Prostate gland (tissue), 2 donors: ENCODE data around the gene CLDN3. TPM values are rescaled to one million over a fixed set of nuclear protein-coding genes. Genes with fewer than 3 reads are reported as not detected.

Experiments
- DNase-seq: peaks from one replicate; pipeline ENCODE4 v3.0.0-alpha.2; 2019; ENCODE audit warnings: low spot score
- H3K27ac ChIP-seq, 2 donors: fragments of 200-600 bp; sonication (generic); 2 replicates each; pipeline ENCODE4 v1.5.1; 2017 to 2019
- H3K27me3 ChIP-seq: fragments of 200-600 bp; sonication (generic); replicated peaks from 2 replicates; pipeline ENCODE4 v1.5.1; 2019; ENCODE audit not compliant: insufficient read depth
- H3K36me3 ChIP-seq, 2 donors: fragments of 200-600 bp; sonication (generic); 1 replicate in 1 of 2; 2 replicates in 1 of 2; pipeline versions ENCODE4 v1.5.1 to v1.8.1; 2017 to 2019
- H3K4me1 ChIP-seq: fragments of 200-600 bp; sonication (generic); replicated peaks from 2 replicates; pipeline ENCODE4 v1.5.1; 2019
- H3K4me3 ChIP-seq, 2 donors: fragments of 200-600 bp; sonication (generic); 2 replicates each; pipeline ENCODE4 v1.5.1; 2017 to 2019
- H3K9me3 ChIP-seq: fragments of 200-600 bp; sonication (generic); 2 replicates; pipeline ENCODE4 v1.5.1; 2017
- POLR2A ChIP-seq: fragments of 450-650 bp; IDR thresholded peaks from one replicate; pipeline ENCODE4 v1.6.1; 2016; ENCODE audit warnings: antibody characterized with exemption, mild to moderate bottlenecking
- POLR2AphosphoS5 ChIP-seq: sonication (generic); formaldehyde crosslinking; IDR thresholded peaks from one replicate; pipeline ENCODE4 v1.6.1; 2017; ENCODE audit warnings: antibody characterized with exemption
- WGBS: methylation state at CpG from one replicate; pipeline ENCODE4 v1.1.5; 2018; 5-methylcytosine and 5-hydroxymethylcytosine counted together
- intact Hi-C: fragments of 100-400 bp; cut with DNase I; formaldehyde crosslinking; loops from one replicate; pipeline ENCODE4 v1.14.2; 2022
- total RNA-seq, 2 donors: library from RNA; depleted of rRNA; stranded (reverse); fragments of >200 nt; gene quantifications; one replicate each; pipeline ENCODE4 v1.1.0, GENCODE V29; 2016
- TF ChIP-seq, protein P1 (sequence below), 4 experiments: fragments of 200-600 bp in 2 of 4; fragments of 450-650 bp in 2 of 4; sonication (generic) in 2 of 4; IDR thresholded peaks; 1 replicate in 3 of 4; 2 replicates in 1 of 4; pipeline ENCODE4 v1.5.1; 2016 to 2019; ENCODE audit warnings: antibody characterized with exemption in 4 of 4, mild to moderate bottlenecking in 2 of 4, moderate library complexity in 2 of 4

CLDN3 gene
- total RNA-seq, 2 donors from 2014 or later: 156 to 176 TPM

DNA sequence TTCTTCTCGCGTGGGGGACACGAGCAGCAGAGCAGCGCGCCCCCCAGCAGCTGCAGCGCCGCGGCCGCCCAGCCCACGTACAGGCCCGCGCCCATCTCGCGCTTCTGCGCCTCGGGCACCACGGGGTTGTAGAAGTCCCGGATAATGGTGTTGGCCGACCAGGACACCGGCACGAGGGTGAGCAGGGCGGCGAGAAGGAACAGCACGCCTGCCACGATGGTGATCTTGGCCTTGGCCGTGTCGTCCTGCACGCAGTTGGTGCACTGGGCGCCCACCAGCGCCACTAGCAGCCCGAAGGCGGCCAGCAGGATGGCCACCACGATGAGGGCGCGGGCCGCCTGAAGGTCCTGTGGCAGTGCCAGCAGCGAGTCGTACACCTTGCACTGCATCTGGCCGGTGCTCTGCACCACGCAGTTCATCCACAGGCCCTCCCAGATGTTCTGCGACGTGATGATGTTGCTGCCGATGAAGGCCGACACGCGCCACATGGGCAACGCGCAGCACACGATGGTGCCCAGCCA lies 529 bp downstream of the CLDN3 start:
- Histone ChIP-seq H3K4me1 (no peaks in the 10 kb centered on the region), H3K27me3 (no peaks in the 10 kb centered on the region), H3K4me3 (peak overlapping the region; percentile 34 to 42), H3K36me3 (no peaks in the 10 kb centered on the region), H3K27ac (peak overlapping the region; percentile 78 to 80), H3K9me3 (no peaks in the 10 kb centered on the region)
- WGBS: 32% methylated on average over 38 of the region's 49 CpGs
- TF ChIP-seq POLR2A: no peak
- TF ChIP-seq, protein P1, sequence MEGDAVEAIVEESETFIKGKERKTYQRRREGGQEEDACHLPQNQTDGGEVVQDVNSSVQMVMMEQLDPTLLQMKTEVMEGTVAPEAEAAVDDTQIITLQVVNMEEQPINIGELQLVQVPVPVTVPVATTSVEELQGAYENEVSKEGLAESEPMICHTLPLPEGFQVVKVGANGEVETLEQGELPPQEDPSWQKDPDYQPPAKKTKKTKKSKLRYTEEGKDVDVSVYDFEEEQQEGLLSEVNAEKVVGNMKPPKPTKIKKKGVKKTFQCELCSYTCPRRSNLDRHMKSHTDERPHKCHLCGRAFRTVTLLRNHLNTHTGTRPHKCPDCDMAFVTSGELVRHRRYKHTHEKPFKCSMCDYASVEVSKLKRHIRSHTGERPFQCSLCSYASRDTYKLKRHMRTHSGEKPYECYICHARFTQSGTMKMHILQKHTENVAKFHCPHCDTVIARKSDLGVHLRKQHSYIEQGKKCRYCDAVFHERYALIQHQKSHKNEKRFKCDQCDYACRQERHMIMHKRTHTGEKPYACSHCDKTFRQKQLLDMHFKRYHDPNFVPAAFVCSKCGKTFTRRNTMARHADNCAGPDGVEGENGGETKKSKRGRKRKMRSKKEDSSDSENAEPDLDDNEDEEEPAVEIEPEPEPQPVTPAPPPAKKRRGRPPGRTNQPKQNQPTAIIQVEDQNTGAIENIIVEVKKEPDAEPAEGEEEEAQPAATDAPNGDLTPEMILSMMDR (IDR thresholded peaks at IDR 0.05): no peak
- TF ChIP-seq POLR2AphosphoS5: no peak
- intact Hi-C loops: no loop called here
- no peak for DNase-seq

DNA sequence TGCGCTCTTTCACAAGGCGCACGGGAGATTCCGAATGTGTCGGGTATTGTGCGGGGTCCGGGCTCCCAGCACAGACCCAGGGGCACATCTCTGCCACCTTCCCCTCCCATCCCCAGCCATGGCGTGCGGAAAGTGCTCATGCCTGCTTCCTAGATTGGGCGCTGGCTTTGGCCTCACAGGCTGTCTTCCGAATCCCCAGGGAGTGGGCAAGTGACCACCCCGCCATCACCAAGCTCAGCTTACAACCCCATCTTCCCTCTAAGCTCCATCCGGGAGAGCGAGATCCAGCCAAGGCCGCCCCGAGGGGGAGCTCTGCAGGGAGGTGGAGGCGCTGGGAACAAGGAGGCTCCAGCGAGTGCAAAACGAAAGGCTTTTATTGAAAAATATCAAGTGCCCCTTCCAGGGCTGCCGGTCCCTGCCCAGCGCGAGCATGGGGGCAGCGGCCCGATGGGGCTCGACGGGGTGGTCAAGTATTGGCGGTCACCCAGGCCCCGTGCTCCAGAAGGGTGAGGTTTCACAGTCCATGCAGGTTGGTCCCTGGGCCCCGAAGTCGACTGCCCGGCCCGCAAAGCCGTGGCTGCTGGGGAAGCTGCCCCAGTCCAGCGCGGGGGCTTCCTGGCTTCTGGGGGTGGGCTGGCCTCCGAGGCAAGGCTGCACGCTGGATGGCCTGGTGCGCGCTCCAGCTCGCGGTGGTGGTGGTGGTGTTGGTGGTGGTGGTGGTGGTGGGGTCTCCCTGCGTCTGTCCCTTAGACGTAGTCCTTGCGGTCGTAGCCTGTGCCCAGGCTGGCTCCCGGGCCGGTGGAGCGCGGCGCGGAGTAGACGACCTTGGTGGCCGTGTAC lies 1.2 kb downstream of the CLDN3 start:
- Histone ChIP-seq H3K27me3 (no peaks in the 10 kb centered on the region), H3K27ac (peak overlapping the region; percentile 78 to 80), H3K9me3 (no peaks in the 10 kb centered on the region), H3K4me1 (no peaks in the 10 kb centered on the region), H3K4me3 (peak overlapping the region; percentile 34 to 42), H3K36me3 (no peaks in the 10 kb centered on the region)
- 66% methylated on average over 53 of the region's 53 CpGs for WGBS
- no peak for DNase-seq
- TF ChIP-seq, protein P1 (IDR thresholded peaks at IDR 0.05): no peak
- TF ChIP-seq POLR2A (no peak), POLR2AphosphoS5 (no peak)
- intact Hi-C loops: no loop called here

DNA sequence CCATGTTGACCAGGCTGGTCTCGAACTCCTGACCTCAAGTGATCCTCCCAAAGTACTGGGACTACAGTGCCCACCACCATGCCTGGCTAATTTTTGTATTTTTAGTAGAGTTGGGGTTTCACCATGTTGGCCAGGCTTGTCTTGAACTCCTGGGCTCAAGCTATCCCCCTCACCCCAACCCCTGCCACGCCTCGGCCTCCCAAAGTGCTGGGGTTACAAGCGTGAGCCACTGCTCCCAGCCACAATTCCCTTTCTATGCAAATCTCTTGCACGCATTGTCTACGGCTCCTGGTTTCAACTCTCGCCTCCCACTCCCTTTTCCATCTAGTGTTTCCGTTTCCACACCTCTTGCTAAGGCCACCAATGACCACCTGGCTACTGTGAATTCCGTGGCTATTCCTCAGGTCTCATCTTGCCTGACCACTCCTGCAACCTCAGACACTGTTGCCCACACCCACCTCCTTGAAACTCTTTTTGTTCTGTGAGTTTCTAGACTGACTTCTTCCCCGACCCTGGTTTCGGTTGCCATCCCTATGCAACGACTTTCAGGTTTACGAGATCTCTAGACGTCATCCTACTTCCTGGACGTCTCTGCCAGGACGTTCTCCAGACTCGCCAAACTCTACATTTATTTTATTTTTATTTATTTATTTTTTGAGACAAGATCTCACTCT lies 3.4 kb downstream of the CLDN3 start:
- Histone ChIP-seq H3K9me3 (no peaks in the 10 kb centered on the region), H3K27ac (peak overlapping the region; percentile 78 to 80), H3K36me3 (no peaks in the 10 kb centered on the region), H3K4me1 (no peaks in the 10 kb centered on the region), H3K27me3 (no peaks in the 10 kb centered on the region), H3K4me3 (no peak overlapping the region)
- 58% methylated on average over 17 of the region's 17 CpGs for WGBS
- intact Hi-C loops: no loop called here
- peak; percentile 81 for TF ChIP-seq POLR2AphosphoS5
- TF ChIP-seq, protein P1 (IDR thresholded peaks at IDR 0.05): no peak
- no peak for TF ChIP-seq POLR2A
- peak; percentile 58 for DNase-seq

DNA sequence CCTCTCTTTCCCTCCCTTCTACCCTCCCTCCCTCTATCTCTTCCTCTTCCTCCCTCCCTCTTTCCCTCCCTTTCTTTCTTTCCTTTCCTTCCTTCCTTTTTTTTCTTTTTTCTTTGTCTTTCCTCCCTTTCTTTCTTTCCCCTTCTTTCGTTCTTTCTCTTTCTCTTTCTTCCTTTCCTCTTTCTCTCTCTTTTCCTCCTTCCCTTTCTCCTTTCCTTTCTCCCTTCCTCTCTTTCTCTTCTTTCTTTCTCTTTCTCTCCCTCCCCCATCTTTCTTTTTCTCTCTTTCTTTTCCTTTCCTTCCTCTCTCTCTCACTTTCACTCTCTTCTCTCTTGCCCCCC lies 7.4 kb downstream of the CLDN3 start:
- TF ChIP-seq POLR2A (no peak), POLR2AphosphoS5 (no peak)
- TF ChIP-seq, protein P1 (IDR thresholded peaks at IDR 0.05): no peak
- Histone ChIP-seq H3K4me3 (no peak overlapping the region), H3K36me3 (no peaks in the 10 kb centered on the region), H3K27me3 (no peaks in the 10 kb centered on the region), H3K4me1 (no peaks in the 10 kb centered on the region), H3K9me3 (no peaks in the 10 kb centered on the region), H3K27ac (no peak overlapping the region)
- WGBS: 96% methylated on average over 1 of the region's 1 CpG
- DNase-seq: no peak
- intact Hi-C loops: no loop called here
